Frontal cortex (tissue), 4 donors: ENCODE results near the gene TBC1D21. TPM values are rescaled to one million over a fixed set of nuclear protein-coding genes. Genes with fewer than 3 reads are reported as not detected.
A peak's percentile ranks its signal among the peaks of the same experiment; 100 is the strongest.

ENCODE experiments used
- DNase-seq, 2 donors: peaks; one replicate each; pipeline ENCODE4 v3.0.0; 2012; ENCODE audit warnings: low spot score in 2 of 2
- FAIRE-seq: peaks from 2 replicates; lab custom pipeline; 2012; peaks lifted over from hg19 to GRCh38; lab: Jason Lieb, UNC
- total RNA-seq: library from RNA; depleted of rRNA; stranded (reverse); fragments of >200 nt; gene quantifications from one replicate; pipeline ENCODE4 v1.2.3, GENCODE V29; 2014
- donor health status: control.
- donor health status: control.
- donor health status: control.

TBC1D21 gene
- total RNA-seq, 1 donor from 2014 or later: not detected

DNA sequence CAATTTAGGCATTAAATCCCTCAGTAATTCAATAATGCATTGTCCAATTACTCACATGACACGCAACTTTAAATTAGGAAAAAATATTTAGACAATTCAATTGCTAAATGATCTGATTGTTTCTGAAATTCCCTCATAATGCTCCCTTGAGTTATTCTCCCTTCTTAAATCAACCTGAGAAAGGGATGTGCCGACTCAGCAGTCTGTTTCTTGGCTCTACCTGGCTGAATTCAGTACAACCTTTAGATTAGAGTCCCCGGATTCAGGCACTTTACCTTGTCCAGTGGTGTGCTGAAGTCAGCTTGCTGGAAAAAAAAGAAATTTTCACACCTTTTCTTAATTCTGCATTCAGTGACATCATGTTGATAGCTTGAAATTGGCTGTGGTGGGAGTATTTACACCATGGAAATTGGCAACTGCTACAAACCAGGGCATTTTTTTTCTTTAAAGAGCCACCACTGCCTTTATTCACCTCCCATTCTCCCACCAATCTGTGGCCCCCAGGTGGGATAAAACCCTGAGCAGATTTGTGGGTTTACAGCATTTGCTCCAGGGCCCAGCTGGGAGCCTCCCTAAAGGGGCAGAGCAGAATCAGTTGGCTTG is 32.0 kb downstream of the TBC1D21 start:
- no peak for FAIRE-seq
- no peak for DNase-seq

DNA sequence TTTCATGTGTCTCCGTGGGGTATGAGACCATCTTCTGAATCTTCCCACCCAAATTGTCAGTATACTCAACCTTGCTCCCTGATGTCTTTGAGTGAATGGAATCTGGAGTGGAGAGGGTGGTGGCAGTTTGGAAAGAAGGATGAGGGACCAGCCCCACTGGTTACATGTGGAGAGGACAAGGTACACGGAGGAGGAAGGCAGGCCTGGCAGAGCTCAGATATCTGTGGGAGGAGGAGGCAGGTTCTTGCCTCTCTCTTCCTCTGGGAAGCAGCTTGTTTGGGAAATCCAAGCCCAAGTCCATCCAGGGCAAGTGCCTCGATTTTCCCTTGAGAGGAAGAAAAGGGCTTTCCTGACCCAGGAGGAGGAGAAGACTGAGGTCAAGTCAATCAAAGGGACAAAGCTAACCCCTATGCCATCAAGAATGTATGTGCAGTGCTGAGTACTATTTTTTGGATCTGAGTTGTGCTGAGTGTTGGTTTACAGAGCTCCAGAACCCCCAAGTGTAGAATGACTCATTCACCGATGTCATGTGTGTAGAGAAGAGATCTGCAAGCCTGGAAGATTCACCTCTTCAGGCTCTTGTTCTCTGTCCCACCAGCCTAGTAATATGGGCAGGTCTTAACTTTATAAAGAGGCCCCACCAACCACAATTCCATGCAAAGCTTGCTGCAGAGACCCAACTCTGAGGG is 33.1 kb downstream of the TBC1D21 start:
- FAIRE-seq (no peak), DNase-seq (no peak)

DNA sequence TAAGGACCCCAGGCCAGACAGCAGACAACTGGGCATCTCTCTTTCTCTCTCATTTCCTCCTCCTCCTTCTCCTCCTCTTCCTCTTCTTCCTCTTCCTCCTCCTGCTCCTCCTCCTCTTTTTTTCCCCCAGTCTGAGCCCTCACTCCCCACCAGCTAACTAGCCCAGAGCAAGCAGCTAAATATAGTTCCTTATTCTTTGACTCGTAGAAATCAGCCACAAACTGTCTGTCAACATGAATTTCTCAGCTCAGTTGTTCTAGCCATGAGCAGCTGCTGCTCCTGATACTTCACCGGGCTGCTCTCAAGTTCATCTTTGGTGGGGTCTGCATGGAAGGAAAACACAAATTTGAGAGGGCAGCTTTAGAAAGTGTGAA is 33.7 kb downstream of the TBC1D21 start:
- FAIRE-seq: no peak
- no peak for DNase-seq

DNA sequence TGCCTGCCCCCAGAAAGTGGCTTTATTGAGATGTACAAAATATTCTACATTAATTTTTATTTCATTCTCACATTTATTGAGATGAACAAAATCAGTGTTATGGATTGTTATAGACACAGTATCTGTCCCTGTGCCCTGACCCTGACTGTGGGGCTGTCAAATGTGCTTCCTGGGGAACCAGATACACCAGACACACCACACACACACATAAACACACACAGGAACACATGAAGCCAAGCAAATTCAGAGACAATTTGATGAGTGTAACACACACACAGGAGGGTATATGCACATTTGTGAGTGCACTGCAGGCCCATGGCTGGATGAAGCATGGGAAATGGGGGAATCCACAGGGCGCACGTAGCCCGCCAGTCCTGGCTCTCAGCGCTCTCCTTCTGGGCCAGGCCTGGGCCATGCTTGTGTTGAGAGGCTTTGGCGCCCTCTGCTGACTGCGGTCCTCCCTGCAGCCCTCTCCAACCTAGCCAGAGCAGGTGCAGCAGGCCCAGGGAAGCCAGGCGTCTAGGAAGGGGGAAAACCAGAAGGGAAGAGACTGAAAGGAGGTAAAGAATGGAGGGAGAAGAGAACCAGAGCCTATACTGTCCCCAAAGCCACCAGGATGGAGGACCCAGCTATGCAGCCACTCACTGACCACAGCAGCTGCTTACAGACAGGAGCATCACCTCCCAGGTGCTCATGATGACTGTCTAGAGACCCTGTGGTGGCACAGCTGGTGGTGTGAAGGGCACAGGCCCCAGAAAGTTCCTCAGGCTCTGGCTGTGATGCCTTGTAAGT is 34.9 kb downstream of the TBC1D21 start:
- FAIRE-seq (no peak), DNase-seq (peak in 1 of 2 donors; percentile 70)

DNA sequence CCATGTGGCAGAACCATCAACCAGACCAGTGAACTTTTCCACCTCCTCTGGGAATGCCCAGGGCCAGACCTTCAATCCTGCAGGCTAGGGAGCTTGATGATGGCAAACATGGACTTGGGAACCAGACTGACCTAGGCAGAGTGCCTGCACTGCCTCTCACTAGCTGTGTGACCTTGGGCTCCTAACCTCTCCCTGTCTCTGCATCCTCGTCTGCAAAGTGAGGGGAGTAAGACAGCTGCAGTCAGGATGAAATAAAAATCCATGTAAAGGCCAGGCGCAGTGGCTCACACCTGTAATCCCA is 35.4 kb downstream of the TBC1D21 start:
- DNase-seq (no peak), FAIRE-seq (no peak)

DNA sequence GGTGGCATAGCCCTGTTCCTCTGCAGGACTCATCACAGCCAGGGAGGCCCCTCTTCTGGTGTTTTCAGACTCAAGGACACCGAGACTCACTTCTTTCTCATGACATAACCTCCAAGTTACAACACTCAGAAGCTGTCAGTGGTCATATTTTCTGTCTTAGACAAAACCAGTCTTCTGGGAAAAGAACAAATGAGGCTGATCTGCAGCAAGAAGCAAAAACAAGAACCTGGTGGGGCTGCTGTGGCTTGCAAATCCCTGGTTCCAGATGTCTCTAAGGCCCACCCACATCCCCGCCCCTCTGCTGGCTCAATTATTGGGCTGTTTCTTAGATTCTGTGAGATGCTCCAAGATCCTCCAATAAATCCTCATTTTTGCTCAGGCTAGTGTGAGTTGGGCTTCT is 36.3 kb downstream of the TBC1D21 start:
- FAIRE-seq (no peak), DNase-seq (no peak)

DNA sequence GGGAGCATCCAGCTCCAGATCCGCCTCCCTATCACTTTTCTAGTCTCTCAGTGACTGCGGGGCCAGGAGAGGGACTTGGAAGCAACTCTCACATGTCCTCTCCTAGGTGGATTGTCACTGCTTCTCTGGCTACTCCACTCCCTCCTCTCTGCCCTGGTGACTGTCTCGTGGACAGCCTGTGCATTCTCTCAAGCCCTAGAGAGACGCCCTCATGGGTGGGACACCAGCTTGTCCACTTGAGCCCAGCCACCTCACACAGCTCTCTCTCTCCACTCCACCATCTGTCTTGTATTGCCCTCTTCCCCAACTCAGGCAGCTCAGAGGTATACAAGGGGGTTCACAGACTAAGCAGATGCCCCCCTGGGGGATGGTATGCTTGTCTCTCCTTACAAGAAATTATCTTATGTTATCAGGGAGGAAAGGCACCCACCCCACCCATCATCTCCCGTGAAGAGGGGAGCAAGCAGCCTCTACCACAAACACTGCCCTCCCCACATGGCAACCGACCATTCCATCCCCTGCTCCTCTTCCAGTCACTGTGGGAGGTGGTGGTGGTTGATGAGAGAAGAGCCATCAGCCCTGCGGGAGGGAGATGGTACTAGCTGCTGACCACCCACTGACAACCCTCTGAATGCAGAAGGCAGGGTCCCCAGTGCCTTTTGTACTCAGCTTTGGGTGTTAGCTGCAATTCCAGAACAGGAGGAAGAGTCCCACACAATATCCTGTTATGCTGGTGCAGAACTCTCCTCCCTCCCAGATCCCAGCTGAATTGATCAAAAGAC is 37.3 kb downstream of the TBC1D21 start:
- DNase-seq (no peak), FAIRE-seq (no peak)

DNA sequence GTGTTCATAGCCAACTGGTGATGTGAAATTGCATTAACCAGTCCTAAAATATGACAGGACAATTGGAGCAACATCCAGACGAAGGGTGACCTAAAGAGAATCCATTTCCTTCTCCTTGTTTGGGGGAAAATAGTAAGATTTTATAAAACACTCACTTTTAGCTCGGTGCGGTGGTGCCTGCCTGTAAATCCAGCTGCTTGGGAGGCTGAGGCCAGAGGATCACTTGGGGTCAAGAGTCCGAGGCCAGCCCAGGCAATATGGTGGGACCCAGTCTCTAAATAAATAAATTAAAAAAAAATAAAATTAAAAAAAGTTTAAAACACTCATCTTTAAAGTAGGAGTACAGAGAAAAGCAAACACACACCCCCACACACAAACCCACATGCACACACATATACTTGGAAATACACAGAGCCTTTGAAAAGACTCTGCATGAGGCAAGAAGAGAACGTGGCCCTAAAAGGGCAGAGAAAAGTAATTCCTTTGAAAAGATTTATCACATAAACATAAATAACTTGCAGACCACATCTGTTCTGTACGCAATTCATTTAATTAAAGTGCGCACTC is 38.7 kb downstream of the TBC1D21 start:
- DNase-seq: no peak
- FAIRE-seq: no peak

DNA sequence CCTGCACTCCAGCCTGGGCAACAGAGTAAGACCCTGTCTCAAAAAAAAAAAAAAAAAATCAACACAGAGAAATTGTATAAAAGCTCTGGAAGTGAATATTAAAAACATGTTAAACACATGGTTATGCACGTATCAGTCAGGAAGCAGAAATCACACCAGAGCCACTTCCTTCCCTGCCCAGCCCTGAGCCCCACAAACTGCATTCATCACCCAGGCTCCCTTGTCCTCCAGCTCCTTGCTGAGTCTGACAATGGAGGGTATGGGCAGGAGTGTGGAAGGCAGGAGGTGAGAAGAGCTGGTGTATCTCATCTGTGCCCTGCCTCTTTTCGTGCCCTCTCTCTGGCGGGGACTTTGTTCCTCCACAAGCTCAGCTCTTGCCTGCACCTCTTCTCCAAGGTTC is 40.8 kb downstream of the TBC1D21 start:
- DNase-seq (no peak), FAIRE-seq (no peak)

DNA sequence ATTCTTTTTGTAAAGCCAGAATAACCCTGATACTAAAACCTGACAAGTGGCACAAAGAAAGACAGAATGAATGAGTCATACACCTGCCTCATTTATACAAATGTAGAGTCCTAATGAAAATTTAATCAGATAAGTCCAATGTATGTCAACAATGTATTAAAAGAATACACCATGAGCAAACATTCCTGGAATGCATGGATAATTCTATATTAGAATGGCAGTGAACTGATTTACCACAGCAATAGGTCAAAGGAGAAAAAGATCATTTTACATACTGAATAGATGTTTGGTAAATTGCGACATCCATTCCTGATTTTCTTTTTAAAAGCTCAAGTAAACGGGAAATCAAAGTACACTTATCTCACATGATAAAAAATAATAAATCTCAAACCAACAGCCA is 41.7 kb downstream of the TBC1D21 start:
- no peak for FAIRE-seq
- no peak for DNase-seq

DNA sequence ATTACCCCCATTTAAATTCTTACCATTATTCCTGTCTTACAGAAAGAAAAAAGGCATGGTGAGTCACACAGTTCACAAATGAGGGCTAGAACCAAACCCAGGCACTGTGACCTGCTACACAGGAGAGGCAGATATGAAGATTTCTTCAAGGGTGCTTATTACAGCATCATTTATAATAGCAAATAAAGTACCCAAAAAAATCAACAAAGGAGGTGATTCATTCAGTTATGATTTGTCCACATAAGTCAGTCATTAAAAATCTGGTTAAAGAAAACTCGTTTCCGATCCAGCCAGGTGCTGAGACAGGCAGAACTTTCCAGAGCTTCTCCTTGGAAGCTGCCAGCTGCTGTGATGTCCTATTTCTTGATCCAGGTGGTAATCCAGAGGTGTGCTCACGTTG is 45.4 kb downstream of the TBC1D21 start:
- FAIRE-seq: no peak
- no peak for DNase-seq

DNA sequence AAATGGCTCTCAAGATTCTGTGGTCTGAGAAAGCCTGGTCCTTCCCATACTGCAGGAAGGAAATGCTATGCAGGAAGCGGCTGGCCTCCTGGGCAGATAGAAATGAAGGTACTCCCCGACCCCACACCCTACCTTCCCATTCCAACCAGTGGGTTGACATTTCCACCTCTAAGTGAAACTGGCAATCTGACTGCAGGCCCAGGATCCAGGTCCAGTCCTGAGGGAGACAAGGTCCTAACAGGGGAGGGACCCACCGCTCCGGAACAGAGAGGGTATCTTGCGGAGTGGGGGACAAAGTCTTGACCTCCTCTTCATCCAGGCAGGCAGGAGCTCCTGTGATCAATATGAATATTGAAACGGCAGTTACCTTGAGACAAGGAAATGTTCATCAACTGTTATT is 46.3 kb downstream of the TBC1D21 start:
- no peak for FAIRE-seq
- no peak for DNase-seq

DNA sequence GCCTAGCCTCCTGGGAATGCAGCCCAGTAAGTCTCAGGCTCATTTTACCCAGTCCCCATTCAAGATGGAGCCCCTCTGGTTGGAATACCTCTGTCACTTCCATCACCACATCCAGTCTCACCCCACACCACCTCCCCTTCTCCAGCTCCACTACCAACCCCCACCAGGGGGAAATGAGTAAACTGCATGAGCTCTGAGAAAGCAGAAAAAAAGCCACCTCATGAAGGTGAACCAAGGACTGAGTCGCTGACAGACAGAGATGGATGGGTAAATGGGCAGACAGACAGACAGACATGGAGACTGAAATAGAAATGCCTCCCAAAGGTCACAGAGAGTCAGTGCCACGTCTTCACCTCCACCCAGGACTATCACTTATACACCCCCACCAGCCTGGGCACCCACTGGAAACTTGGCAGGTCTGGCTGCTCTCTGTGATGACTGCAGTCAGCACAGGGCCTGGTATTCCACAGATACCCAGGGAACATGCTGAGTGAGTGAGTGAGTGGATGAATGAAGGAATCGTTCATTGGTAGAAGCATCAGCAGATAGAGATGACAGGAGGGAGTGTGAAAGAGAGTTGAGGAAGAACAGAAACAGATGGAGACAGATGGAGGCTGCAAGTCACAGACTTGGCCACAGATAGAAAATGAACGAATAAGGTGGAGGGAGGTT is 48.0 kb downstream of the TBC1D21 start:
- no peak for DNase-seq

DNA sequence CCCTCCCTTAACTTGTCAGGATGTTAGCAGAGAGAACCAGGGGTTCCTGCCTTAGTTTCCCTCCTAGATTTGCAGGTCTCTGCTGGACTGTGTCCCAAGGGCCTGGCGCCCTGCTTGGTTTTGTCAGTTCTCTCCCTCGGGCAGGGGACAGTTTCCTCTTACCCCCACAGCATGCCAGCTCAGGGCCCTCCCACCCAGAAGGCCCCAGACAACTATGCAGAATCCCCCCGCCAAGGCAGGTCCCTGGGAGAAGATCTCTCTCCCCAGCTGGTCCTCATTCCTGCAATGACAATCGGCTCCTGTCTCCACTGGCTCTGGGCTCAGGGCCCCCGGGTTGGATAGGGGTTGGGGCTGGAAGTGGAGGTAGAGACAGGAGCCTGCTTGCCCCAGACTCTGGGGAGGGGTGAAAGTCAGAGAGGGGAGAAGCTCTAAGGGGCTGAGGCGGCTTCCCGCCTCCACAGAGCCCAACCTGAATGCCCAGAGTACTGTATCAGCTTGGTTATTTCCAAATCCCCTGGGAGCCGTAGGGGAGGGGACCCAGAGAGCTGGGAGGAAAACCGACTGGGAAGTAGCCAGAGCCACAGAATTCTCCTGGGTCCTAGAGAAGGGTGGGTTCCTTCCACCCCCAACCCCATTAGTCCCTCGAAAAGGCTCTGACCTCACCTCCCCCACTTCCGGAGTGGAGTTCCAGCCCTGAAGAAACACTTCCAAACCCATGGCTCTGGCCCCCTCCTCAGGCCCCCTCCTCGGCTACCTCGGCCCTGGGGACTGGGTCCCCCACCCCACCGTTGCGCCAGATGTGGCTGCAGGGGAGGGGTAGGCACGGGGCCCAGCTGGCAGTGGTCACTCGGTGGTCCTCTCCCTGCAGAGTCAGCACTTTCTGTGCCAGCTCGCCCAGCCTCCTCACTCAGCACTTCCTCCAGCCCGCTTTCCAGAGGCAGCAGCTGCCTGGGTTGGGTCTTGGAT is 49.1 kb downstream of the TBC1D21 start:
- FAIRE-seq: no peak
- no peak for DNase-seq

More for the DNA sequence above, 48.0 kb downstream of the TBC1D21 start:
- FAIRE-seq: no peak

DNA sequence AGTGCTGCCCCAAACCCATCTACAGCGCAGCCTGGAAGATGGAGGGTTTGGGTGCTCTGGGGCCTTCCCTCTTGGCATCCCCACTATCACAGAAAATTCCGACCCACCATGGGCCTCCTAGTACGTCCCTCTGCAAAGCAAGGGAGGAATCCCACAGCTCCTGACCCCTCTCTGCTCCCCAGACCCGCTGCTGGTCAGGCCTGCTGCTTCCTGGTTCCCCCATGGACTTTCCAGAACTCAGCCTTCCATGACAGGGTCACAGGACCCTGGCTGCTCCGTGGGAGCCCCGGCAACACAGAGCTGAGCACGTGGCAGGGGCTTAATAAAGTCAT is 49.8 kb downstream of the TBC1D21 start:
- FAIRE-seq: no peak

DNA sequence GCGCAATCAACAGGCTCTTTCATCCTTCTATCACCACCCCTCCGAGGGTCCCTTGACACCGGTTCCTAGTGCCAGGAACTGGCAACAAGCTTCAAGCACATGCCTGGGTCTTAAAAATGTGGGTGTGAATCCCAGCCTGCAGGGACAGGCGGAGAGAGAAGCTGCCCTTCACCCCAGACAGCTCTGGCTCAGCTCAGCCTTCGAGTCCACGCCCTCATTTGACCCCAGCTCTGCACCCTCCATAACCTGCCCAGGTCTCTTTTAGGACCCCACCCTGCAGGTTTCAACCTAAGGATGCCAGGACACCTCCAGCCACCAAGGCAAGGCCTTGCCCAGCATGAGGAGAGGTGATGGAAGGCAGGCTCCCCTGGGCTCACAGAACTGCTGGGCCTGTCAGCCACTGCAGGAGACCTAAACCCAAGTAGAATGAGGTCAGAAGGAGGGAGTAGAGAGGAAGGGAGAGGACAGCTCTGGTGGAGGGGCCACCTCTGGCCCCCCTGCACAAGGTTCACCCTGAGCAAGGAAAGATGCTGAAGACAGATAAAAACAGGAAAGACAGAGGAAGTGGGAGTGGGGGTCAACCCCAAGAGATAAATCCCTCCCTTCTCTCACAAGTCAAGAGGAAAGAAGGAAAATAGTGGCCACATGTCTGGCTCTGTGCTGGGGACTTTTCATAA is 50.3 kb downstream of the TBC1D21 start:
- DNase-seq (no peak), FAIRE-seq (no peak)

More for the DNA sequence above, 49.8 kb downstream of the TBC1D21 start:
- no peak for DNase-seq

DNA sequence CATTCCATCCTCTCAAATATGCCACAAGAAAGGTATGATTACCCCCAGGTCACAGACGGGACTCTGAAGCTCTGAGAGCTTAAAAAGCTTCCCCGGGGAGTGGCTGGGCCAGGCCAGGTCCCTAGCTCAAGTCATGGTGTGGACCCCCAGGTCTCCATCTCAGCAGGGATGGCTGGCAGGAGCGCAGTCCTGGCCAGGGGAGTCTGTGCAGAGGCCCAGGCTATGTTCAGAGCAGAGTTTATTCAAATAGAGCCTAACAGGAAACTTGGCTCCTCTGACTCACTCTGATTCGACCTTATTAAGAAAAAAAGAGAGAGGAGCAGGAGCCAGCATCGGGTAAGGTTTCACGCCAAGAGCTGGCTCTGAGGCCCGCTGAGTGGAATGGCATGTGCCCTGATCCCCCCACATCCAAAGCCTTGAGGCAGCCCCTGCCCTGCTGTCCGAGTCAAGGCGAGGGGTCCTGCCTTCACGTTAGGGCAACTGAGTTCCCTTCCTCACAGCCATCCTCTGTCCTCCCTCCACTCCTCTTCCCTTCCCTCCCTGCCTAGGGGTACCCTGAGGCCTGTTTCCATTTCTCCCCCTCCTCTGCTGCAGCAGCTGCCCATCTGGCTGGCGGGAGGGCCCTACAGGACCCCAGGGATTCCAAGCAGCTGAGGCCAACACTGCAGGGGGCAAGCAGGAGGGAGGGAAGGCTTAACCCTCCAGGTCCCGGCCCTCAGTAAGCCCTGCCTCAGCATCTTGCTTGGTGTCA is 51.0 kb downstream of the TBC1D21 start:
- DNase-seq: peak; percentile 43 to 59
- no peak for FAIRE-seq

DNA sequence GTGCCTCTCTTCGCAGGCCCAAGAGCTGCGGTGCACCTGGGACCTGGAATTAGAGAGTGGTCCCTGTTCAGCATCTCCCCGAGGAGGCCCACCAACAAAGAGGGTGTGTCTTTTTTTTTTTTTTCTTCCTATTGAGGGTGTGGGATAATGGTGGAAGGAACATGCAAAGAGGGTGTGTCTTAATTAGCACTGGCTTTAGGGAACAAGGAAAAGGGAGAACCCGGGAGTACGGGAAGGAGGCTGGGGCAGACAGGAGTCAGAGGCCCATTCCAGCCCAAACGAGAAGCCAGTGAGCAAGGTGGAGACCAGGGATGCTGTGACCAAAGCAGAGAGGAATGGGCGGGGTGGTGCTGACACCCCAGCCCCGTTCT is 52.5 kb downstream of the TBC1D21 start:
- FAIRE-seq: no peak
- DNase-seq: no peak
